Left lobe of liver (tissue), 2 donors: ENCODE data around the gene CYP2F1. TPM values are rescaled to one million over a fixed set of nuclear protein-coding genes. Genes with fewer than 3 reads are reported as not detected.
"Not testable (repeated sequence)": the region's sequence is repeated elsewhere in the genome, so short reads cannot be mapped to it uniquely, and the experiment has no call there.

Source experiments
- ATAC-seq: fragments of 200-7000 bp; cut with Tn5 transposase; one replicate; pipeline ENCODE4 v1.9.1; 2020; ENCODE audit warnings: mild to moderate bottlenecking, moderate library complexity
- DNase-seq: peaks from one replicate; pipeline ENCODE4 v3.0.0-alpha.2; 2020; ENCODE audit warnings: low spot score
- total RNA-seq: library from RNA; stranded (reverse); gene quantifications from one replicate; pipeline ENCODE4 v1.2.1, GENCODE V29; 2021
- donor health status: DM: no; HTN: no; CAD: no; lungs with moderate emphysema.
- donor health status: DM: no; HTN: yes; CAD: no.

The CYP2F1 gene
- not detected for total RNA-seq

GRCh38 chr19:41114132-41114531 is at the start of gene CYP2F1:
Gene CYP2F1, plus strand, starts transcription at chr19:41114432. Its CDS starts 1,757 bp downstream, at chr19:41116189.
- DNase-seq, result no peak
- ATAC-seq, result no peak

GRCh38 chr19:41064974-41065569 is 49.2 kb upstream of the CYP2F1 start:
- DNase-seq (no peak), ATAC-seq (peak; percentile 70)

- ATAC-seq (no peak), DNase-seq (no peak)
These were observed 37.9 kb upstream of the CYP2F1 start for GRCh38 chr19:41076286-41076685.

GRCh38 chr19:41083516-41083915 is 30.7 kb upstream of the CYP2F1 start:
- ATAC-seq, result no peak
- no peak for DNase-seq

- ATAC-seq (peak; percentile 92), DNase-seq (peak; percentile 72)
These were observed 28.4 kb upstream of the CYP2F1 start for GRCh38 chr19:41085748-41086415.

GRCh38 chr19:41088151-41088550 is 26.1 kb upstream of the CYP2F1 start, which contains the start of gene CYP2A13:
Gene CYP2A13, plus strand, starts transcription at chr19:41088451. Its CDS starts 21 bp downstream, at chr19:41088472.
- ATAC-seq, result no peak
- DNase-seq, result no peak

GRCh38 chr19:41089959-41090358 is 24.3 kb upstream of the CYP2F1 start:
- ATAC-seq (no peak), DNase-seq (no peak)

- ATAC-seq (no peak), DNase-seq (no peak)
These were observed 18.5 kb upstream of the CYP2F1 start for GRCh38 chr19:41095703-41096102.

GRCh38 chr19:41096353-41096752 is 17.9 kb upstream of the CYP2F1 start:
- ATAC-seq (no peak), DNase-seq (no peak)

- ATAC-seq (no peak), DNase-seq (no peak)
These were observed 16.9 kb upstream of the CYP2F1 start for GRCh38 chr19:41097302-41097701.

- ATAC-seq (no peak), DNase-seq (no peak)
These were observed 15.5 kb upstream of the CYP2F1 start for GRCh38 chr19:41098762-41099161.

- DNase-seq, ATAC-seq: not testable (repeated sequence)
These were observed 12.0 kb upstream of the CYP2F1 start for GRCh38 chr19:41102210-41102609.

- ATAC-seq, result no peak
These were observed 8.1 kb upstream of the CYP2F1 start for GRCh38 chr19:41106177-41106576.

GRCh38 chr19:41111296-41111695 is 2.9 kb upstream of the CYP2F1 start:
- no peak for DNase-seq
- no peak for ATAC-seq

More at GRCh38 chr19:41106177-41106576, 8.1 kb upstream of the CYP2F1 start:
- no peak for DNase-seq

GRCh38 chr19:41111750-41112295 is 2.4 kb upstream of the CYP2F1 start:
- DNase-seq (no peak), ATAC-seq (no peak)

GRCh38 chr19:41112728-41113290 is 1.4 kb upstream of the CYP2F1 start:
- ATAC-seq (no peak), DNase-seq (no peak)

GRCh38 chr19:41116261-41116660 is 2.0 kb downstream of the CYP2F1 start:
- DNase-seq (no peak), ATAC-seq (no peak)

- peak; percentile 34 for ATAC-seq
- not testable (repeated sequence) for DNase-seq
These were observed 7.0 kb downstream of the CYP2F1 start for GRCh38 chr19:41120929-41121911.

GRCh38 chr19:41122846-41123245 is 8.6 kb downstream of the CYP2F1 start:
- not testable (repeated sequence) for DNase-seq, ATAC-seq

GRCh38 chr19:41123716-41124294 is 9.6 kb downstream of the CYP2F1 start:
- ATAC-seq (no peak), DNase-seq (no peak)
